Keratinocyte (primary cell): ENCODE measurements around the gene IPO13. TPM values are rescaled to one million over a fixed set of nuclear protein-coding genes. Genes with fewer than 3 reads are reported as not detected.

Experiments used
- DNase-seq: peaks from one replicate; pipeline ENCODE4 v3.0.0-alpha.2; 2011; ENCODE audit warnings: low read depth, missing footprints, low spot score
- FAIRE-seq: peaks from 2 replicates; lab custom pipeline; 2011; peaks lifted over from hg19 to GRCh38; lab: Jason Lieb, UNC
- H2AFZ ChIP-seq: 2 replicates; pipeline ENCODE4 v1.6.0; 2012; ENCODE audit warnings: low read length, control low read depth, inconsistent platforms; ENCODE audit not compliant: control insufficient read depth
- H3K27ac ChIP-seq: 2 replicates; pipeline ENCODE4 v1.5.1; 2011; ENCODE audit warnings: low read length; ENCODE audit not compliant: control insufficient read depth, insufficient read depth
- H3K27me3 ChIP-seq: 3 replicates; pipeline ENCODE4 v1.6.0; 2011; ENCODE audit warnings: low read length; ENCODE audit not compliant: control insufficient read depth, insufficient read depth; ENCODE audit errors: extremely low read depth
- H3K36me3 ChIP-seq, 2 experiments: 2 replicates in 1 of 2; 3 replicates in 1 of 2; pipeline ENCODE4 v1.5.1; 2011; ENCODE audit warnings: low read length in 2 of 2, mild to moderate bottlenecking in 1 of 2; ENCODE audit not compliant: control insufficient read depth in 2 of 2, insufficient read depth in 2 of 2; ENCODE audit errors: extremely low read depth in 1 of 2
- H3K4me1 ChIP-seq: 3 replicates; pipeline ENCODE4 v1.5.1; 2011; ENCODE audit warnings: low read length; ENCODE audit not compliant: control insufficient read depth, insufficient read depth; ENCODE audit errors: extremely low read depth
- H3K4me2 ChIP-seq: 3 replicates; pipeline ENCODE4 v1.6.0; 2011; ENCODE audit warnings: low read depth, low read length; ENCODE audit not compliant: control insufficient read depth, insufficient read depth; ENCODE audit errors: extremely low read depth
- H3K4me3 ChIP-seq, 3 experiments: fragments of 200-600 bp in 1 of 3; sonication (generic) in 1 of 3; 2 replicates in 2 of 3; 3 replicates in 1 of 3; pipeline ENCODE4 v1.5.1; 2011 to 2016; ENCODE audit warnings: low read length in 3 of 3, mild to moderate bottlenecking in 3 of 3, control low read depth in 2 of 3, inconsistent platforms in 1 of 3, low read depth in 1 of 3, mixed read lengths in 1 of 3, mixed run types in 1 of 3, moderate library complexity in 1 of 3; ENCODE audit not compliant: control insufficient read depth in 2 of 3, insufficient read depth in 2 of 3; ENCODE audit errors: extremely low read depth in 1 of 3
- H3K79me2 ChIP-seq: 2 replicates; pipeline ENCODE4 v1.6.0; 2012; ENCODE audit warnings: low read length; ENCODE audit not compliant: control insufficient read depth, insufficient read depth
- H3K9ac ChIP-seq: 3 replicates; pipeline ENCODE4 v1.6.0; 2011; ENCODE audit warnings: low read length; ENCODE audit not compliant: control insufficient read depth, insufficient read depth; ENCODE audit errors: extremely low read depth
- H3K9me1 ChIP-seq: 3 replicates; pipeline ENCODE4 v1.6.0; 2011; ENCODE audit warnings: low read length; ENCODE audit not compliant: control insufficient read depth, insufficient read depth; ENCODE audit errors: extremely low read depth
- H3K9me3 ChIP-seq: 2 replicates; pipeline ENCODE4 v1.5.1; 2012; ENCODE audit warnings: low read depth, low read length; ENCODE audit not compliant: control insufficient read depth
- H4K20me1 ChIP-seq: 3 replicates; pipeline ENCODE4 v1.6.0; 2011; ENCODE audit warnings: low read length; ENCODE audit not compliant: control insufficient read depth, insufficient read depth; ENCODE audit errors: extremely low read depth
- EZH2 ChIP-seq: IDR thresholded peaks from one replicate; pipeline ENCODE4 v1.6.1; 2012; ENCODE audit warnings: inconsistent platforms, mild to moderate bottlenecking, low read length, moderate library complexity
- dilution Hi-C: fragments of 300-500 bp; cut with MboI; formaldehyde crosslinking; loops from one replicate; pipeline ENCODE4 v1.7.0; 2020; ENCODE audit warnings: low sequenced_read_pairs; ENCODE audit not compliant: extremely low pct_ligation_motif_present
- polyA plus RNA-seq, 5 experiments: library from polyadenylated mRNA; depleted of rRNA in 3 of 5; stranded (reverse) in 3 of 5; stranded (forward) in 1 of 5; unstranded in 1 of 5; fragments of >200 nt; gene quantifications; 1 replicate in 1 of 5; 2 replicates in 3 of 5; 3 replicates in 1 of 5; pipeline versions ENCODE4 v1.2.1 to v1.2.3, GENCODE V29; 2011 to 2012; ENCODE audit warnings: missing spikeins in 2 of 5, low read depth in 1 of 5, low replicate concordance in 1 of 5
- TF ChIP-seq, protein P1 (sequence below), 3 experiments: IDR thresholded peaks in 1 of 3; conservative IDR thresholded peaks in 1 of 3; optimal IDR thresholded peaks in 1 of 3; 2 replicates in 2 of 3; 3 replicates in 1 of 3; pipeline versions ENCODE3 to v1.5.1; 2011; ENCODE audit warnings: low read length in 3 of 3, mild to moderate bottlenecking in 3 of 3, moderate library complexity in 2 of 3, control low read depth in 1 of 3, inconsistent platforms in 1 of 3; ENCODE audit not compliant: insufficient read depth in 2 of 3; ENCODE audit errors: extremely low read depth in 1 of 3

Gene IPO13
- polyA plus RNA-seq, 1 donor (not counting 4 experiments of a cell fraction or from before 2014, with no cell fraction given): 20.7 TPM

DNA sequence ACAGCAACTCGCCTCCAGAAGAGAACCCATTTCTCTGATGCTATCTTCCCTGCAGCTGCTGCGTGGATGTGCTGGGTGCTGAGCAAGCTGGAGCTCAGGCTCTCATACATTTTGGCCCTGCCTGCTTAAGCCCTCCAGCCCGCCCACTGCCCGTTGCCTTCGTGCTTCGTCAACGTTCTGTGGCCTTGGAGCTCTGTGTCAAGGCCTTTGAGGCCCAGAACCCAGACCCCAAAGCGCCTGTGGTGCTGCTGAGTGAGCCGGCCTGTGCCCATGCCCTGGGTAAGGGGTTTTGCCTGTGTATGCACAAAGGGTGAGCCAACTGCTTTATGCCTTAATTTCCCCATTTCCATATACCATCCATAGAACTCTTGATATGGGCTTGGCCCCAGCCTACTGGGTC, 24.2 kb downstream of the IPO13 start:
- H3K4me2 ChIP-seq: peak overlapping the region; percentile 85
- no peak for DNase-seq
- FAIRE-seq: no peak
- no peaks in the 10 kb centered on the region for H4K20me1 ChIP-seq
- TF ChIP-seq EZH2: no peak
- TF ChIP-seq, protein P1, sequence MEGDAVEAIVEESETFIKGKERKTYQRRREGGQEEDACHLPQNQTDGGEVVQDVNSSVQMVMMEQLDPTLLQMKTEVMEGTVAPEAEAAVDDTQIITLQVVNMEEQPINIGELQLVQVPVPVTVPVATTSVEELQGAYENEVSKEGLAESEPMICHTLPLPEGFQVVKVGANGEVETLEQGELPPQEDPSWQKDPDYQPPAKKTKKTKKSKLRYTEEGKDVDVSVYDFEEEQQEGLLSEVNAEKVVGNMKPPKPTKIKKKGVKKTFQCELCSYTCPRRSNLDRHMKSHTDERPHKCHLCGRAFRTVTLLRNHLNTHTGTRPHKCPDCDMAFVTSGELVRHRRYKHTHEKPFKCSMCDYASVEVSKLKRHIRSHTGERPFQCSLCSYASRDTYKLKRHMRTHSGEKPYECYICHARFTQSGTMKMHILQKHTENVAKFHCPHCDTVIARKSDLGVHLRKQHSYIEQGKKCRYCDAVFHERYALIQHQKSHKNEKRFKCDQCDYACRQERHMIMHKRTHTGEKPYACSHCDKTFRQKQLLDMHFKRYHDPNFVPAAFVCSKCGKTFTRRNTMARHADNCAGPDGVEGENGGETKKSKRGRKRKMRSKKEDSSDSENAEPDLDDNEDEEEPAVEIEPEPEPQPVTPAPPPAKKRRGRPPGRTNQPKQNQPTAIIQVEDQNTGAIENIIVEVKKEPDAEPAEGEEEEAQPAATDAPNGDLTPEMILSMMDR (optimal IDR thresholded peaks at IDR 0.05 in 1 of 3, IDR thresholded peaks at IDR 0.05 in 1 of 3, conservative IDR thresholded peaks at IDR 0.05 in 1 of 3; ENCODE audit: extremely low read depth in 1 of 3, insufficient read depth in 2 of 3, low read length in 3 of 3): no peak
- H3K4me1 ChIP-seq: peaks cover 20% of the 10 kb centered on the region
- H3K9me1 ChIP-seq: peaks cover 5% of the 10 kb centered on the region
- dilution Hi-C loops: no loop called here
- H3K27ac ChIP-seq: no peak overlapping the region
- H2AFZ ChIP-seq: no peak overlapping the region
- H3K9me3 ChIP-seq: no peaks in the 10 kb centered on the region
- peaks cover 20 to 30% of the 10 kb centered on the region in 2 experiments for H3K36me3 ChIP-seq
- H3K27me3 ChIP-seq: no peaks in the 10 kb centered on the region
- H3K79me2 ChIP-seq: peaks cover 29% of the 10 kb centered on the region
- peak overlapping the region; percentile 91 to 98 (median 97) for H3K4me3 ChIP-seq
- H3K9ac ChIP-seq: no peak overlapping the region

DNA sequence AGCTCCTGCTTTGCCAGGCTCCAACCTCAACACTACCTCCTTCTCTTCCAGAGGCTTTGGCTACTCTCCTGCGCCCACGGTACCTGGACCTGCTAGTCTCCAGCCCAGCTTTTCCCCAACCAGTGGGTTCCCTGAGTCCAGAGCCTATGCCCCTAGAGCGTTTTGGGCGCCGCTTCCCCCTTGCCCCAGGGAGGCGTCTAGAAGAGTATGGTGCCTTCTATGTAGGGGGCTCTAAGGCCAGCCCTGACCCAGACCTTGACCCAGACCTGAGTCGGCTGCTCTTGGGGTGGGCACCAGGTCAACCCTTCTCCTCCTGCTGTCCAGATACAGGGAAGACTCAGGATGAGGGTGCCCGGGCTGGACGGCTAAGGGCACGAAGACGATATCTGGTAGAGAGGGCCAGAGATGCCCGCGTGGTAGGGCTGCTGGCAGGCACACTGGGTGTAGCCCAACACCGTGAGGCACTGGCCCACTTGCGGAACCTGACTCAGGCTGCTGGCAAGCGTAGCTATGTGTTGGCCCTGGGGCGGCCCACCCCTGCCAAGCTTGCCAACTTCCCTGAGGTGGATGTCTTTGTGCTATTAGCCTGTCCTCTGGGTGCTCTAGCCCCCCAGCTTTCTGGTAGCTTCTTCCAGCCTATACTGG, 24.7 kb downstream of the IPO13 start:
- DNase-seq (no peak), FAIRE-seq (no peak)
- H4K20me1 ChIP-seq: no peaks in the 10 kb centered on the region
- H3K27me3 ChIP-seq: no peaks in the 10 kb centered on the region
- TF ChIP-seq, protein P1 (optimal IDR thresholded peaks at IDR 0.05 in 1 of 3, IDR thresholded peaks at IDR 0.05 in 1 of 3, conservative IDR thresholded peaks at IDR 0.05 in 1 of 3; ENCODE audit: extremely low read depth in 1 of 3, insufficient read depth in 2 of 3, low read length in 3 of 3): no peak
- TF ChIP-seq EZH2: no peak
- H3K27ac ChIP-seq: peak overlapping the region; percentile 3
- peaks cover 34% of the 10 kb centered on the region for H3K79me2 ChIP-seq
- H3K4me1 ChIP-seq: peaks cover 26% of the 10 kb centered on the region
- H3K4me2 ChIP-seq: peak overlapping the region; percentile 85
- no peaks in the 10 kb centered on the region for H3K9me3 ChIP-seq
- no peak overlapping the region for H3K4me3 ChIP-seq
- no peak overlapping the region for H2AFZ ChIP-seq
- H3K9ac ChIP-seq: no peak overlapping the region
- dilution Hi-C loops: no loop called here
- H3K36me3 ChIP-seq: peaks cover 22 to 32% of the 10 kb centered on the region in 2 experiments
- H3K9me1 ChIP-seq: peaks cover 5% of the 10 kb centered on the region
